Progenitor cell of endocrine pancreas (in vitro differentiated cells): ENCODE measurements around the gene PLEKHO1. TPM values are rescaled to one million over a fixed set of nuclear protein-coding genes. Genes with fewer than 3 reads are reported as not detected.

ENCODE experiments used
- DNase-seq: peaks from one replicate; pipeline ENCODE4 v3.0.0; 2021; ENCODE audit warnings: low spot score; ENCODE audit not compliant: unreplicated experiment
- H3K27ac Mint-ChIP-seq: 2 replicates; pipeline ENCODE4 v1.8.0; 2021; ENCODE audit warnings: mild to moderate bottlenecking, moderate library complexity, mixed read lengths
- H3K27me3 Mint-ChIP-seq: 2 replicates; pipeline ENCODE4 v1.8.0; 2021; ENCODE audit warnings: mixed read lengths
- H3K36me3 Mint-ChIP-seq: 2 replicates; pipeline ENCODE4 v1.8.0; 2022; ENCODE audit warnings: mixed read lengths; ENCODE audit not compliant: insufficient read depth
- H3K4me1 Mint-ChIP-seq: 2 replicates; pipeline ENCODE4 v1.8.0; 2021; ENCODE audit warnings: low read depth, mixed read lengths
- H3K4me3 Mint-ChIP-seq: 2 replicates; pipeline ENCODE4 v1.8.0; 2021; ENCODE audit warnings: low read depth, mild to moderate bottlenecking, moderate library complexity, mixed read lengths
- H3K9me3 Mint-ChIP-seq: 2 replicates; pipeline ENCODE4 v1.8.0; 2021; ENCODE audit warnings: low read depth, mixed read lengths
- CTCF ChIP-seq: fragments of 200-600 bp; sonication (generic); IDR thresholded peaks from one replicate; pipeline ENCODE4 v1.5.0; 2021; ENCODE audit warnings: antibody characterized with exemption, mild to moderate bottlenecking; ENCODE audit not compliant: unreplicated experiment
- total RNA-seq: library from RNA; stranded (reverse); gene quantifications from 2 replicates; pipeline ENCODE4 v1.2.1, GENCODE V29; 2021

PLEKHO1 gene
- total RNA-seq, 1 donor from 2014 or later = 87.6 TPM

- peak; percentile 34 for DNase-seq
- H3K4me1 Mint-ChIP-seq = peaks cover 34% of the 10 kb centered on the region
Measured at GRCh38 chr1:150150133-150151021, 661 bp downstream of the PLEKHO1 start.

GRCh38 chr1:150151291-150152181, 1.8 kb downstream of the PLEKHO1 start:
- H3K4me1 Mint-ChIP-seq = peaks cover 34% of the 10 kb centered on the region
- no peak for TF ChIP-seq CTCF
- H3K36me3 Mint-ChIP-seq = peaks cover 25% of the 10 kb centered on the region
- H3K27me3 Mint-ChIP-seq = no peaks in the 10 kb centered on the region
- H3K9me3 Mint-ChIP-seq = no peaks in the 10 kb centered on the region
- no peak for DNase-seq
- H3K27ac Mint-ChIP-seq = peak overlapping the region; percentile 97
- H3K4me3 Mint-ChIP-seq = peak overlapping the region; percentile 91

More at GRCh38 chr1:150150133-150151021, 661 bp downstream of the PLEKHO1 start:
- TF ChIP-seq CTCF = no peak
- Mint-ChIP-seq H3K27ac (peak overlapping the region; percentile 97), H3K27me3 (no peaks in the 10 kb centered on the region), H3K36me3 (peaks cover 20% of the 10 kb centered on the region), H3K4me3 (peak overlapping the region; percentile 93), H3K9me3 (no peaks in the 10 kb centered on the region)

DNA sequence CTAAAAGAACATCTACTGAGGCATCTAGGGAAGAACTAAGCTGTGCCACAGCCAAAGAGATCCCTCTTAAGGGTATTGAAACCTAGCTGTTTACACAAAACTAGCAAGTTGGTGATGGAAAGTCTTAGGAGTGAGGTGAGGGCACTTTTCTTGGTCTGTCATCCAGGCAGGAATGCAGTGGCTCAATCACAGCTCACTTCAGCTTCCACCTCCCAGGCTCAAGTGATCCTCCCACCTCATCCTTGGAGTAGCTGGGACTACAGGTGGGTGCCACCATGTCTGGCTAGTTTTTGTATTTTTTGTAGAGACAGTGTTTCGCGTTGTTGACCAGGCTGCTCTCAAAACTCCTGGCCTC, 2.4 kb downstream of the PLEKHO1 start:
- Mint-ChIP-seq H3K27me3 (no peaks in the 10 kb centered on the region), H3K27ac (peak overlapping the region; percentile 97), H3K9me3 (no peaks in the 10 kb centered on the region), H3K36me3 (peaks cover 26% of the 10 kb centered on the region), H3K4me3 (peak overlapping the region; percentile 91), H3K4me1 (peaks cover 34% of the 10 kb centered on the region)
- no peak for DNase-seq
- no peak for TF ChIP-seq CTCF

GRCh38 chr1:150152772-150153456, 3.2 kb downstream of the PLEKHO1 start:
- Mint-ChIP-seq H3K36me3 (peaks cover 27% of the 10 kb centered on the region), H3K27me3 (no peaks in the 10 kb centered on the region), H3K27ac (peak overlapping the region; percentile 33), H3K4me1 (peaks cover 33% of the 10 kb centered on the region), H3K9me3 (no peaks in the 10 kb centered on the region), H3K4me3 (peak overlapping the region; percentile 33)
- DNase-seq = no peak
- TF ChIP-seq CTCF = no peak

- Mint-ChIP-seq H3K36me3 (peaks cover 32% of the 10 kb centered on the region), H3K9me3 (no peaks in the 10 kb centered on the region), H3K27me3 (no peaks in the 10 kb centered on the region), H3K4me1 (peaks cover 24% of the 10 kb centered on the region), H3K27ac (peak overlapping the region; percentile 44), H3K4me3 (no peak overlapping the region)
- no peak for DNase-seq
- TF ChIP-seq CTCF = no peak
Measured at GRCh38 chr1:150154143-150154542, 4.4 kb downstream of the PLEKHO1 start.
